Stimulated activated CD4-positive, alpha-beta T cell treated with anti-CD3 and anti-CD28 coated beads, Interleukin-12 subunit alpha, Interleukin-12 subunit beta, amount 100 ng/mL, for 48 hours (primary cell): ENCODE data around the gene ANKS4B.
"Not testable (repeated sequence)": the region's sequence is repeated elsewhere in the genome, so short reads cannot be mapped to it uniquely, and the experiment has no call there.

Experiments used
- DNase-seq, 3 donors: peaks; one replicate each; pipeline ENCODE4 v3.0.0-alpha.2; 2020; ENCODE audit warnings: low read depth in 2 of 3, low spot score in 1 of 3

ANKS4B gene

DNA sequence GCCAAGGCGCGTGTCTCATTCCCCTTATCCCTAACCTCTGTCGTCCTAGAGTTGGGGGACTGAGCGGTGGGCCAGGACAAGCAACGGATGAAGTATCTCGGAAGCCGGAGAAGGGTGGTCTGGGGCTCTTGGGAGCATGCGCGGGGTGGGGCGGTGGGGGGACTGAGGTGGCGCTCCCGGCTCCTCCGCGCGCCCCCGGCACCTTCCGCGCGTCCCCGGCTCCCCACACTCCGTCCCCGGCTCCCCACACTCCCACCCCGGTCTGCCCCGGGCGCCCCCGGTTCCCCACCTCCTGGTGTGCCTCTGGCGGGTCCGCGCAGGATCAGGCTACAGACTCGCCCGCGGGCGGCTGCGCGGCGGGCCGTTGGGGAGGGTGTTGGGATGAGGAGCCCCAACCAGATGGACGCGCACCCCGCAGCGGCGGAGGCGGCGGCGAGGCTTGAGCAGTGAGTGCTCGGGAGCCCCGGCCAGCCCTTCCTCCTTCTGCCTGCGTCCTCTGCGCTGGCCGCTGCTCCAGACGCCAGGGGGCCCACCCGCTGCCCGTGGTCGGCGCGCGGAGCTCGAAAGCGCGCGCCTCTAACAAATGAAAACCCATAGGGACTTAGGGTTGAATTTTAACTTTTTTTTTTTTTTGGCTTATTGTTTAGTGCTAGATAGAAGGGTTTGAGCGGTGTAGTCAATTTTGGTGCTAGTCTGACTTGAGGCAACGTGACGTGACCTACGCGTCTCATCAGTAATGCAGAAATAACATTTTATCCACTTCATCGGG is 50.2 kb downstream of the ANKS4B start:
- DNase-seq, result no peak

DNA sequence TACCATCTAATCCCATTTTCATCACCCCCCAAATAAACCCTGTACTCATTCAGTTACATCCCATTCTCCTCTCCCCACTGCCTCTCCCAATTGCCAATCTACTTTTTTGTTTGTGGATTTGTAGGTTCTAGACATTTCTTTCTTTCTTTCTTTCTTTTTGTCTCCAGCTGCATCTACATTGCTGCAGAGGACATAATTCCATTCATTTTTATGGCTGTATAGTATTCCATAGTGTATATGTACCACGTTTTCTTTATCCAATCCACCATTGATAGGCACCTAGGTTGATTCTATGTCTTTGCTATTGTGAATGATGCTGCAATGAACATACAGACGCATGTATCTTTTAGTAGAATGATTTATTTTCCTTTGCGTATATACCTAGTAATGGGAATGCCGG is 50.9 kb downstream of the ANKS4B start:
- DNase-seq, result no peak

DNA sequence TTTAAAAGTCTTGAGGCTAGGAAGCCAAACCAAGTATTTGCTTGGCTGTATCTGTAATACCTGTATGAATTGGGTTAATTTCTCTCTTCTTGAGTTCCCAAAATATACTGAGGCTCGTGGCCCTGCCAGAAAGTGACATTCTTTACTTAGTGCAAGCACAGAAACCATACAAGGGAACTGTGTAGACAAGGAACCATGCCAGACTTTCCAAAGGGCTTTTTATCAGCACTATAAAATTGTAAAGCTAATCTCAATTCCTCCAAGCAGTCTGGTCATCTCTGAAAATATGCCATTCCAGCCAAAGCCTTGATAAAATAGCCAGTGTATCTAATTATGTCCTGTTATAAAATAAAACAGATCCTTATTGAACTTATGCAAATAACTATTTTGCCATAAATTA is 51.8 kb downstream of the ANKS4B start:
- DNase-seq, result no peak

DNA sequence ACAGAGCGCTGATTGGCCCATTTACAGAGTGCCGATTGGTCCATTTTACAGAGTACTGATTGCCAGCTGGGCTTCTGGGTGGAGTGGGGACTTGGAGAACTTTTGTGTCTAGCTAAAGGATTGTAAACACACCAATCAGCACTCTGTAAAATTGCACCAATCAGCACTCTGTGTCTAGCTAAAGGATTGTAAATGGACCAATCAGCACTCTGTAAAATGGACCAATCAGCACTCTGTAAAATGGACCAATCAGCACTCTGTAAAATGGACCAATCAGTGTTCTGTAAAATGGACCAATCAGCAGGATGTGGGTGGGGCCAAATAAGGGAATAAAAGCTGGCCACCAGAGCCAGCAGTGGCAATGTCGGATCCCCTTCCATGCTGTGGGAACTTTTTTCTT is 56.3 kb downstream of the ANKS4B start:
- not testable (repeated sequence) for DNase-seq

DNA sequence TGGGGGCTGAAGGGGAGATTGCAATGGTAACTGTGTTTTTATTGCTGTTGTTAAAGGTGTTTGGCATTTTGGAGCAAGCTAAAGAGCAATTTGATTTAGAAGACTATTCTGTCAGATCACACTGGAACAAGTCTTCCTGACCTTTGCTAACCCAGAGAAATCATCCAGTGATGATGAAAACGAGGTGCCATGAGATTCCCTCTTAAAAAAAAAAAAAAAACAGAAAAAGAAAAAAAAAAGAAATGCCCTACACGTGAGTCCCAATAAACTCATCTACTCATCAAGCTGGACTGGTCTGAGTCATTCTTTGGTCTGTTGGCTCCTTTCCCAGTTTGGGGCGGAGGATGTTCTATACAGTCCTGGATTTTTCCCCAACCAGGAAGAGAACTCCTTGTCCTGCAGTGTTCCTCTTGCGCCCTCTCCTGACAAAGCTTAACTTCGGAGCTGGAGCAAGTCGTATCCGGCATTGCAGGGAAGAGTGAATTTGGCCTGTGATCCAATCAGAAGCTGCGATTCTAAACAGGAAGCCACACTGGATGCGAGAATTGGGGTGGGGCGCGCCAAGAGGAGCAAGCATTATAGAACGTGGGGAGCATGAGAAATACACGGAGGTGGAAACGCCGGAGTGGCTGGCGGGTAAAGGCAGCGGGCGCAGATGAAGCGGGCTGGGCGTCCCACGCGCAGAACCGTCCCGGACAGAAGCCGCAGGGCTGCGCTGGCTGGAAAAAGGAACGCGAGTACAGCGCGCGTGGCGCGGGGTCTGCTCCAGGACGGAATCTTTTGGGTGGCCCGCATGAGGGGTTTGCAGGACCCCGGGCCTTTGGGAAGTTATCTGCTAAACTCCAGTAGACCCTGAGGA is 67.0 kb downstream of the ANKS4B start:
- DNase-seq, result peak; percentile 55 to 65 (median 59)

DNA sequence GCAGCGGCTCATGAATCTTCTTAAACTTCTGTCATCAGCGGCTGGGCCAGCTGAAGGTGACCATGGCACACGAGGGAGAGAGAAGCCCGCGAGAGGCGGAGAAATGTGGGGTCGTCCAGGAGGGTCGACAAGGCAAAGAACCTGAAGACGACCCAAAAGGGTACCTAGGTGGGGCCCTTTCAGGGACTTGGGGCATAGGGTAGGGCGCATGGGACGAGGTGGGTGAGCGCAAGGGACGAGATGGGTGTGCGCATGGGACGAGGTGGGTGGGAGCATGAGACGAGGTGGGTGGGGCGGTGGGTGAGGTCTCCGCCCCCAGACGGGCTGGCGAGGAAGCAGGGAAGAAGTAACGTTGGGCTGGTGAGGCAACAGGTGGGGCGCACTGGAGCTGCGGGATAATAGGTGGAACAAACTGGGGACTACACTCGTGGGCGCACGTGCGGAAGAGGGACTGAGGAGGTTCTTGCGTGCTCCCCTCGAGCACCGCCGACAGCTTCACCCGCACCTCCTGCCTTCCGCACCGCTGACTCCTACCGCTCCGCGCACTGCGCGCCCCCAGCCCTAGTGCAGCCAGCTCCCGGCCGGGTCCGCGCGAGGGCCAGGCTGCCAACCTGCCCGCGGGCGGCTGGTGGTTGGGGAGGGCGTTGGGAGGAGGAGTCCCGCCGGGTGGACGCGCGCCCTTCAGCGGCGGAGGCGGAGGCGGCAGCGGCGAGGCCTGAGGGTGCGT is 67.8 kb downstream of the ANKS4B start:
- peak in 2 of 3 donors; percentile 11 to 32 for DNase-seq

DNA sequence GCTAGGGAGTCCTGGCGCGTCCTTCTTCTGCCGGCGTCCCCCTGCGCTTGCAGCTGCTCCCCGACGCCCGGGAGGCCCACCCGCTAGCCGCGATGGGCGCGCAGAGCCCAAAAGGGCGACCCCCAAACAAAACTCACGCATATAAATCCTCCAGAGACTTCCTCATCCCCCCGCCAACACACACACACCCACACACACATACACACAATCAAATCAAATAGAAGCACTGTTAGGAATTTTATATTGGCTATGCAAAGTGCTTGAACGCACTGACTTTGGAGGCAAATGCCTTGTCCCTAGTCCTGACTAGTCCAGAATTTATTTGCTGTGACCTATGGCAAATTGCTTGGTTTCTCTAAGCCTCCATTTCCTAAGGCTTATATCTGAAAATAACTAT is 68.4 kb downstream of the ANKS4B start:
- no peak for DNase-seq

DNA sequence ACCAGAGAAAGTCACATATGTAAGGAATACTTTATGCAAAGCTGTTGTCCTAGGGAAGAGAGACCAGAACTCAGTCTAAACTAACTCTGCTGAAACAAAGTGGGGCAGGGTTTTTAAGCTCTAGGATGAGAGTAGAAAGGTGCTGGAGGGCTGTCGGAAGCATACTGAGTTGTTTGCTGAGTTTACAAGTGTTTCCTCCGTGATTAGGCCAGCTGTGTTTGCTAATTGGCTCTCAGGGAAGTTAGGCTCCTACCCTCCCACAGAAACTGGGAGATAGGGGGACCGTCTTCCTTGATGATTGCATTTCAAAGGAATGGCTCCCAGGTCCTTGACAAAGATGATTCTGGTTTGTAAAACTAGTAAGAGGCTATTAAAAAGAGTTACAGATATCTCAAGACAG is 69.0 kb downstream of the ANKS4B start:
- no peak for DNase-seq

DNA sequence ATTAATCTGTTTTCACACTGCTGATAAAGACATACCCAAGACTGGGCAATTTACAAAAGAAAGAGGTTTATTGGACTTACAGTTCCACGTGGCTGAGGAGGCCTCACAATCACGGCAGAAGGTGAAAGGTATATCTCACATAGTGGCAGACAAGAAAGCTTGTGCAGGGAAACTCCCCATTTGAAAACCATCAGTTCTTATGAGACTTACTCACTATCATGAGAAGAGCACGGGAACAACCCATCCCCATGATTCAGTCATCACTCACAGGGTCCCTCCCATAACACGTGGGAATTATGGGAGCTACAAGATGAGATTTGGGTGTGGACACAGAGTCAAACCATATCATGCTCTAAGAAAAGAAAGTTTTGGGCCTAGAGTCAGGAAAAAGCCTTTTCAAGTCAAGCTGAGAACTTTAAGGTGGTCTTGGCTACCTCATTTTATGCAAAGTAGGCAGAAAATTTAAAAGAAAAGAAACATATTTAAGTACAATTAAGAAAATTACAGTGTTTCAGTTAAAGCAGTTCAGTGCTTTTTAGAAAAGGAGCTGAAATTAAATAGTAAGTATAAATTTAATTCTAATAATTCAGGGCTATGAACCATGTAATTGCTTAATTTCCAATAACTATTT is 69.5 kb downstream of the ANKS4B start:
- no peak for DNase-seq
